HepG2 (cell line): ENCODE measurements around the gene PNMA5. TPM values are rescaled to one million over a fixed set of nuclear protein-coding genes. Genes with fewer than 3 reads are reported as not detected.

ENCODE experiments used
- ATAC-seq: fragments of 200-7000 bp; cut with Tn5 transposase; 3 replicates; pipeline ENCODE4 v1.9.1; 2020; ENCODE audit warnings: mild to moderate bottlenecking, moderate library complexity
- BruUV-seq: library from RNA; stranded (reverse); fragments of 400-500 nt; replicated peaks from 2 replicates; lab custom pipeline; 2021; lab: Mats Ljungman, UMichigan
- CTCF ChIA-PET: fragments of 300-600 bp; formaldehyde crosslinking; extraction: SDS; loops from one replicate; lab custom pipeline; 2021; ENCODE audit warnings: low total read pairs, inconsistent platforms, low intra/inter-chr PET ratio; lab: Yijun Ruan, JAX
- POLR2A ChIA-PET: fragments of 350-600 bp; sonication (Branson Sonifier 250); formaldehyde crosslinking; loops from one replicate; lab custom pipeline; 2020; ENCODE audit warnings: antibody characterized with exemption, inconsistent platforms; lab: Yijun Ruan, JAX
- DNase-seq: peaks from one replicate; pipeline ENCODE4 v3.0.0-alpha.2; 2015; ENCODE audit warnings: low spot score
- FAIRE-seq: peaks from 3 replicates; lab custom pipeline; 2011; peaks lifted over from hg19 to GRCh38; lab: Jason Lieb, UNC
- H2AFZ ChIP-seq: one replicate; pipeline ENCODE4 v1.6.1; 2011; ENCODE audit warnings: low read length, inconsistent platforms
- H3K27ac ChIP-seq: fragments of 300-600 bp; 3 replicates; pipeline ENCODE4 v1.8.0; 2011; ENCODE audit warnings: mixed run types, mild to moderate bottlenecking, mixed read lengths, low read length, inconsistent platforms; ENCODE audit not compliant: insufficient read depth; ENCODE audit errors: extremely low read length
- H3K27me3 ChIP-seq, 2 experiments: fragments of 200-600 bp in 1 of 2; 2 replicates in 1 of 2; 3 replicates in 1 of 2; pipeline versions ENCODE4 v1.6.0 to v1.8.0; 2011; ENCODE audit warnings: low read length in 2 of 2, mild to moderate bottlenecking in 2 of 2, moderate library complexity in 2 of 2, inconsistent platforms in 1 of 2; ENCODE audit not compliant: insufficient read depth in 2 of 2, control insufficient read depth in 1 of 2
- H3K36me3 ChIP-seq, 2 experiments: fragments of 200-600 bp in 1 of 2; replicated peaks in 1 of 2; 2 replicates in 1 of 2; 3 replicates in 1 of 2; pipeline versions ENCODE4 v1.5.1 to v1.8.0; 2011; ENCODE audit warnings: low read length in 2 of 2, inconsistent platforms in 1 of 2; ENCODE audit not compliant: insufficient read depth in 2 of 2, control insufficient read depth in 1 of 2
- H3K4me1 ChIP-seq: 2 replicates; pipeline ENCODE4 v1.5.1; 2012; ENCODE audit warnings: low read length, inconsistent platforms; ENCODE audit not compliant: insufficient read depth
- H3K4me2 ChIP-seq: 2 replicates; pipeline ENCODE4 v1.6.0; 2011; ENCODE audit warnings: low read depth, low read length, inconsistent platforms
- H3K4me3 ChIP-seq, 3 experiments: fragments of 200-600 bp in 1 of 3; sonication (generic), shearing (Covaris generic) in 1 of 3; replicated peaks in 1 of 3; 2 replicates each; pipeline ENCODE4 v1.5.1; 2011 to 2016; ENCODE audit warnings: low read length in 3 of 3, inconsistent platforms in 2 of 3, low read depth in 2 of 3, mild to moderate bottlenecking in 2 of 3, control low read depth in 1 of 3, mixed read lengths in 1 of 3; ENCODE audit not compliant: insufficient read depth in 1 of 3
- H3K79me2 ChIP-seq: one replicate; pipeline ENCODE4 v1.6.1; 2011; ENCODE audit warnings: low read length, inconsistent platforms; ENCODE audit not compliant: insufficient read depth
- H3K9ac ChIP-seq: 2 replicates; pipeline ENCODE4 v1.6.0; 2011; ENCODE audit warnings: mild to moderate bottlenecking, low read depth, low read length, inconsistent platforms; ENCODE audit not compliant: insufficient read depth
- H3K9me3 ChIP-seq: 2 replicates; pipeline ENCODE4 v1.5.1; 2012; ENCODE audit warnings: mild to moderate bottlenecking, low read length
- H4K20me1 ChIP-seq: 2 replicates; pipeline ENCODE4 v1.6.0; 2011; ENCODE audit warnings: inconsistent platforms, mild to moderate bottlenecking, low read length, moderate library complexity; ENCODE audit not compliant: insufficient read depth
- CBX5 ChIP-seq: sonication (generic); formaldehyde crosslinking; IDR thresholded peaks from 2 replicates; pipeline ENCODE4 v1.4.0; 2020; ENCODE audit warnings: missing genetic modification reagents, borderline replicate concordance
- HMG20B ChIP-seq: conservative IDR thresholded peaks from 2 replicates; pipeline ENCODE4 v1.6.1; 2016; ENCODE audit warnings: missing genetic modification reagents, missing compliant biosample characterization
- KAT2B ChIP-seq: fragments of 150-350 bp; IDR thresholded peaks from 2 replicates; pipeline ENCODE4 v1.6.1; 2014; ENCODE audit warnings: low read depth, low read length, borderline replicate concordance
- MED8 ChIP-seq: sonication (generic); formaldehyde crosslinking; IDR thresholded peaks from 2 replicates; pipeline ENCODE4 v1.8.1; 2023; ENCODE audit warnings: mild to moderate bottlenecking, missing genetic modification reagents; ENCODE audit not compliant: insufficient replicate concordance
- MXI1 ChIP-seq: IDR thresholded peaks from 3 replicates; pipeline ENCODE4 v1.6.1; 2012; ENCODE audit warnings: low read depth, low read length, inconsistent platforms, borderline replicate concordance
- NRL ChIP-seq: sonication (generic); formaldehyde crosslinking; IDR thresholded peaks from 2 replicates; pipeline ENCODE4 v1.5.0; 2020; ENCODE audit warnings: missing genetic modification reagents, mild to moderate bottlenecking, moderate library complexity, borderline replicate concordance
- TCF12 ChIP-seq, 2 experiments: fragments of 450-650 bp in 1 of 2; sonication (generic) in 1 of 2; formaldehyde crosslinking in 1 of 2; IDR thresholded peaks; 2 replicates each; pipeline versions ENCODE4 v1.6.1 to v1.8.0; 2017 to 2022; ENCODE audit warnings: antibody characterized with exemption in 1 of 2, mild to moderate bottlenecking in 1 of 2, missing genetic modification reagents in 1 of 2, moderate library complexity in 1 of 2
- U2AF2 ChIP-seq: fragments of 200-400 bp; formaldehyde crosslinking; IDR thresholded peaks from 2 replicates; pipeline ENCODE4 v1.6.1; 2017; ENCODE audit warnings: low read depth, mild to moderate bottlenecking, low read length
- ZNF431 ChIP-seq: sonication (generic); formaldehyde crosslinking; IDR thresholded peaks from 2 replicates; pipeline ENCODE4 v1.9.0; 2022; ENCODE audit warnings: missing genetic modification reagents, low read depth, mild to moderate bottlenecking, borderline replicate concordance
- ZNF572 ChIP-seq: sonication (generic); formaldehyde crosslinking; IDR thresholded peaks from 2 replicates; pipeline ENCODE4 v1.5.1; 2020; ENCODE audit warnings: mild to moderate bottlenecking, missing genetic modification reagents
- WGBS: methylation state at CpG from one replicate; pipeline ENCODE4 v1.1.6; 2017; ENCODE audit warnings: low lambda C conversion rate; 5-methylcytosine and 5-hydroxymethylcytosine counted together
- in situ Hi-C: cut with HindIII; loops from 2 replicates; pipeline ENCODE4 v1.10.0; 2017; ENCODE audit warnings: low pct_unique_long_range_greater_than_20kb; ENCODE audit not compliant: extremely low pct_ligation_motif_present
- intact Hi-C: fragments of 100-400 bp; cut with micrococcal nuclease; formaldehyde crosslinking; loops from one replicate; pipeline ENCODE4 v1.10.0; 2022; ENCODE audit not compliant: unreplicated experiment
- polyA plus RNA-seq, 8 experiments: library from polyadenylated mRNA; depleted of rRNA in 3 of 8; stranded (reverse) in 7 of 8; unstranded in 1 of 8; fragments of >200 nt; fragmentation: Illumina TruSeq in 4 of 8; extraction: Trizol in 4 of 8; gene quantifications; 2 replicates each; pipeline versions ENCODE4 v1.2.1 to v1.2.3, GENCODE V29; 2011 to 2016; ENCODE audit warnings: low read depth in 4 of 8, missing spikeins in 1 of 8, mixed read lengths in 1 of 8; ENCODE audit not compliant: insufficient read depth in 1 of 8
- total RNA-seq, 5 experiments: library from RNA; depleted of rRNA; stranded (reverse); fragments of >200 nt; fragmentation: Illumina TruSeq; extraction: Trizol; gene quantifications; 2 replicates each; pipeline ENCODE4 v1.2.3, GENCODE V29; 2016; ENCODE audit warnings: low read depth in 1 of 5
- TF ChIP-seq, protein P1 (sequence below): sonication (generic); formaldehyde crosslinking; IDR thresholded peaks from 2 replicates; pipeline ENCODE4 v1.5.1; 2020; ENCODE audit warnings: mild to moderate bottlenecking, missing genetic modification reagents
- TF ChIP-seq, protein P2 (sequence below): sonication (generic); formaldehyde crosslinking; IDR thresholded peaks from 2 replicates; pipeline ENCODE4 v1.4.0; 2020; ENCODE audit warnings: missing genetic modification reagents
- TF ChIP-seq, protein P3 (sequence below): sonication (generic); formaldehyde crosslinking; IDR thresholded peaks from 2 replicates; pipeline ENCODE4 v1.5.0; 2020; ENCODE audit warnings: missing genetic modification reagents, mild to moderate bottlenecking, borderline replicate concordance
- TF ChIP-seq, protein P4 (sequence below): sonication (generic); formaldehyde crosslinking; IDR thresholded peaks from 2 replicates; pipeline ENCODE4 v1.4.0; 2020; ENCODE audit warnings: mild to moderate bottlenecking, missing genetic modification reagents
- TF ChIP-seq, protein P5 (sequence below): sonication (generic); formaldehyde crosslinking; IDR thresholded peaks from 2 replicates; pipeline ENCODE4 v1.5.1; 2020; ENCODE audit warnings: mild to moderate bottlenecking, missing genetic modification reagents, borderline replicate concordance

The PNMA5 gene
- total and polyA plus RNA-seq, 2 of the 13 experiments (the other 11 are each of a cell fraction or from before 2014, with no cell fraction given) = not detected

GRCh38 chrX:153029875-153030274 lies 36.0 kb upstream of the PNMA5 start:
- H3K9ac ChIP-seq = no peak overlapping the region
- no TSS peak for BruUV-seq
- H3K27me3 ChIP-seq = no peaks in the 10 kb centered on the region
- POLR2A ChIA-PET = no interaction called here
- H2AFZ ChIP-seq = no peak overlapping the region
- no peaks in the 10 kb centered on the region for H4K20me1 ChIP-seq
- DNase-seq (no peak), FAIRE-seq (no peak), ATAC-seq (no peak)
- no peaks in the 10 kb centered on the region for H3K9me3 ChIP-seq
- intact Hi-C loops (no loop called here), in situ Hi-C loops (loop anchor here (5.0 to 10.0 kb wide), 2 partner anchors 88 to 385 kb away; partner anchors contain the start of gene ZFP92)
- H3K4me1 ChIP-seq = 0 out of 2 replicates have a peak, but pooled peaks cover 9% of the 10 kb centered on the region
- CTCF ChIA-PET = no interaction called here
- no CpG with 5 or more reads among the region's 11 CpGs for WGBS
- no peaks in the 10 kb centered on the region for H3K79me2 ChIP-seq
- H3K4me3 ChIP-seq = no peak overlapping the region
- H3K4me2 ChIP-seq = no peak overlapping the region
- TF ChIP-seq ZNF431 (CRISPR knock-in tag) (no peak), MED8 (no peak), KAT2B (no peak), TCF12 (IDR thresholded peaks at IDR 0.05) (no peak), TCF12 (CRISPR knock-in tag; IDR thresholded peaks at IDR 0.05) (no peak), MXI1 (no peak), ZNF572 (CRISPR knock-in tag) (no peak), HMG20B (CRISPR knock-in tag) (no peak), CBX5 (CRISPR knock-in tag) (no peak), NRL (CRISPR knock-in tag) (no peak), U2AF2 (no peak)
- TF ChIP-seq, protein P1, sequence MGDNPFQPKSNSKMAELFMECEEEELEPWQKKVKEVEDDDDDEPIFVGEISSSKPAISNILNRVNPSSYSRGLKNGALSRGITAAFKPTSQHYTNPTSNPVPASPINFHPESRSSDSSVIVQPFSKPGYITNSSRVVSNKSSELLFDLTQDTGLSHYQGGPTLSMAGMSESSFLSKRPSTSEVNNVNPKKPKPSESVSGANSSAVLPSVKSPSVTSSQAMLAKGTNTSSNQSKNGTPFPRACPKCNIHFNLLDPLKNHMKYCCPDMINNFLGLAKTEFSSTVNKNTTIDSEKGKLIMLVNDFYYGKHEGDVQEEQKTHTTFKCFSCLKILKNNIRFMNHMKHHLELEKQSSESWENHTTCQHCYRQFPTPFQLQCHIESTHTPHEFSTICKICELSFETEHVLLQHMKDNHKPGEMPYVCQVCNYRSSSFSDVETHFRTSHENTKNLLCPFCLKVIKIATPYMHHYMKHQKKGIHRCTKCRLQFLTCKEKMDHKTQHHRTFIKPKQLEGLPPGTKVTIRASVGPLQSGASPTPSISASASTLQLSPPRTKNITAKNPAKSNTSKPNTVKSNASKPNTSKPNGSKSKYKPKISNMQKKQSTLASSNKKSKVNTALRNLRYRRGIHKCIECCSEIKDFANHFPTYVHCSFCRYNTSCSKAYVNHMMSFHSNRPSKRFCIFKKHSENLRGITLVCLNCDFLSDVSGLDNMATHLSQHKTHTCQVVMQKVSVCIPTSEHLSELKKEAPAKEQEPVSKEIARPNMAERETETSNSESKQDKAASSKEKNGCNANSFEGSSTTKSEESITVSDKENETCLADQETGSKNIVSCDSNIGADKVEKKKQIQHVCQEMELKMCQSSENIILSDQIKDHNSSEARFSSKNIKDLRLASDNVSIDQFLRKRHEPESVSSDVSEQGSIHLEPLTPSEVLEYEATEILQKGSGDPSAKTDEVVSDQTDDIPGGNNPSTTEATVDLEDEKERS (CRISPR knock-in tag) = no peak
- TF ChIP-seq, protein P2, sequence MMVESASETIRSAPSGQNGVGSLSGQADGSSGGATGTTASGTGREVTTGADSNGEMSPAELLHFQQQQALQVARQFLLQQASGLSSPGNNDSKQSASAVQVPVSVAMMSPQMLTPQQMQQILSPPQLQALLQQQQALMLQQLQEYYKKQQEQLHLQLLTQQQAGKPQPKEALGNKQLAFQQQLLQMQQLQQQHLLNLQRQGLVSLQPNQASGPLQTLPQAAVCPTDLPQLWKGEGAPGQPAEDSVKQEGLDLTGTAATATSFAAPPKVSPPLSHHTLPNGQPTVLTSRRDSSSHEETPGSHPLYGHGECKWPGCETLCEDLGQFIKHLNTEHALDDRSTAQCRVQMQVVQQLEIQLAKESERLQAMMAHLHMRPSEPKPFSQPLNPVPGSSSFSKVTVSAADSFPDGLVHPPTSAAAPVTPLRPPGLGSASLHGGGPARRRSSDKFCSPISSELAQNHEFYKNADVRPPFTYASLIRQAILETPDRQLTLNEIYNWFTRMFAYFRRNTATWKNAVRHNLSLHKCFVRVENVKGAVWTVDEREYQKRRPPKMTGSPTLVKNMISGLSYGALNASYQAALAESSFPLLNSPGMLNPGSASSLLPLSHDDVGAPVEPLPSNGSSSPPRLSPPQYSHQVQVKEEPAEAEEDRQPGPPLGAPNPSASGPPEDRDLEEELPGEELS (CRISPR knock-in tag) = no peak
- TF ChIP-seq, protein P3, sequence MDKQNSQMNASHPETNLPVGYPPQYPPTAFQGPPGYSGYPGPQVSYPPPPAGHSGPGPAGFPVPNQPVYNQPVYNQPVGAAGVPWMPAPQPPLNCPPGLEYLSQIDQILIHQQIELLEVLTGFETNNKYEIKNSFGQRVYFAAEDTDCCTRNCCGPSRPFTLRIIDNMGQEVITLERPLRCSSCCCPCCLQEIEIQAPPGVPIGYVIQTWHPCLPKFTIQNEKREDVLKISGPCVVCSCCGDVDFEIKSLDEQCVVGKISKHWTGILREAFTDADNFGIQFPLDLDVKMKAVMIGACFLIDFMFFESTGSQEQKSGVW (CRISPR knock-in tag) = no peak
- TF ChIP-seq, protein P4, sequence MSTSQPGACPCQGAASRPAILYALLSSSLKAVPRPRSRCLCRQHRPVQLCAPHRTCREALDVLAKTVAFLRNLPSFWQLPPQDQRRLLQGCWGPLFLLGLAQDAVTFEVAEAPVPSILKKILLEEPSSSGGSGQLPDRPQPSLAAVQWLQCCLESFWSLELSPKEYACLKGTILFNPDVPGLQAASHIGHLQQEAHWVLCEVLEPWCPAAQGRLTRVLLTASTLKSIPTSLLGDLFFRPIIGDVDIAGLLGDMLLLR (CRISPR knock-in tag) = no peak
- TF ChIP-seq, protein P5, sequence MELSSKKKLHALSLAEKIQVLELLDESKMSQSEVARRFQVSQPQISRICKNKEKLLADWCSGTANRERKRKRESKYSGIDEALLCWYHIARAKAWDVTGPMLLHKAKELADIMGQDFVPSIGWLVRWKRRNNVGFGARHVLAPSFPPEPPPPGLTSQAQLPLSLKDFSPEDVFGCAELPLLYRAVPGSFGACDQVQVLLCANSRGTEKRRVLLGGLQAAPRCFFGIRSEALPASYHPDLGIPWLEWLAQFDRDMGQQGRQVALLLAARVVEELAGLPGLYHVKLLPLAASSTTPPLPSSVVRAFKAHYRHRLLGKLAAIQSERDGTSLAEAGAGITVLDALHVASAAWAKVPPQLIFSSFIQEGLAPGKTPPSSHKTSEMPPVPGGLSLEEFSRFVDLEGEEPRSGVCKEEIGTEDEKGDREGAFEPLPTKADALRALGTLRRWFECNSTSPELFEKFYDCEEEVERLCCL (CRISPR knock-in tag) = no peak
- H3K36me3 ChIP-seq = no peaks in the 10 kb centered on the region
- H3K27ac ChIP-seq = no peak overlapping the region
